GM12872 (cell line): ENCODE measurements around the gene MAL.

ENCODE experiments used
- TF ChIP-seq, protein P1 (sequence below): IDR thresholded peaks from 3 replicates; pipeline ENCODE4 v1.5.1; 2011; ENCODE audit warnings: low read depth, mild to moderate bottlenecking, low read length, moderate library complexity; ENCODE audit not compliant: insufficient read depth

MAL gene

DNA sequence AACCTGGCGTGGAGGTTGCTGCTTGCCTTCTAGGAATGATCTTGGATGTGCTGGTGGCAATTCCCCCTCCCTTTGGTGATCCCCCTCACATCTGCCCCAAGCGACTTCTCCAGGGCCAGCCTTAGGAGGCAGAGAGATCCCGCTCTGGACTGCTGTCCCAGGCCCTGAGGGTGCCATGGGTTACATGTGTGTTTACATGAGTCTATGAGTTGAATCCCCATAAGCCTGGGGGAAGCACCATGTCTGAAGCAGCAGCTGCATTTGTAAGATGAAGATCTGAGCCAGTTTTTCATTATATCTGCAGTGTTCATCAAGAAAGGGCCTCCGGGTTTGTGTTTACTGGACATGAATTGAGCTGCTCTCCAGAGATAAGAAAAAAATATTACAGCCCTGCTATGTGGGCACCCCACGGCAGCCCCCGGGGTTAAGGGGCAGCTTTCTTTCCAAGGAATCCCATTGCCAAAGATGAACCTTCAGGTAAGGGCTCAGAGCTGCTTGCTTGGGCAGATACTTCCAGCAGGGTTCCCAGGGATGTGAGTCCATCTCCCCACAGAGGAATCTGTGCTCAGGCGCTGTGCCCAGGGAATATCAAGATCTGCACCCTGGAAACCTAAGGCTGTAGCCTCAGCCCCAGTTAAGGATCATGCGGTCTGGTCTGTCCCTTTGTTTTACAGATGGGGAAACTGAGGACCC lies 50.1 kb downstream of the MAL start:
- TF ChIP-seq, protein P1, sequence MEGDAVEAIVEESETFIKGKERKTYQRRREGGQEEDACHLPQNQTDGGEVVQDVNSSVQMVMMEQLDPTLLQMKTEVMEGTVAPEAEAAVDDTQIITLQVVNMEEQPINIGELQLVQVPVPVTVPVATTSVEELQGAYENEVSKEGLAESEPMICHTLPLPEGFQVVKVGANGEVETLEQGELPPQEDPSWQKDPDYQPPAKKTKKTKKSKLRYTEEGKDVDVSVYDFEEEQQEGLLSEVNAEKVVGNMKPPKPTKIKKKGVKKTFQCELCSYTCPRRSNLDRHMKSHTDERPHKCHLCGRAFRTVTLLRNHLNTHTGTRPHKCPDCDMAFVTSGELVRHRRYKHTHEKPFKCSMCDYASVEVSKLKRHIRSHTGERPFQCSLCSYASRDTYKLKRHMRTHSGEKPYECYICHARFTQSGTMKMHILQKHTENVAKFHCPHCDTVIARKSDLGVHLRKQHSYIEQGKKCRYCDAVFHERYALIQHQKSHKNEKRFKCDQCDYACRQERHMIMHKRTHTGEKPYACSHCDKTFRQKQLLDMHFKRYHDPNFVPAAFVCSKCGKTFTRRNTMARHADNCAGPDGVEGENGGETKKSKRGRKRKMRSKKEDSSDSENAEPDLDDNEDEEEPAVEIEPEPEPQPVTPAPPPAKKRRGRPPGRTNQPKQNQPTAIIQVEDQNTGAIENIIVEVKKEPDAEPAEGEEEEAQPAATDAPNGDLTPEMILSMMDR = no peak

DNA sequence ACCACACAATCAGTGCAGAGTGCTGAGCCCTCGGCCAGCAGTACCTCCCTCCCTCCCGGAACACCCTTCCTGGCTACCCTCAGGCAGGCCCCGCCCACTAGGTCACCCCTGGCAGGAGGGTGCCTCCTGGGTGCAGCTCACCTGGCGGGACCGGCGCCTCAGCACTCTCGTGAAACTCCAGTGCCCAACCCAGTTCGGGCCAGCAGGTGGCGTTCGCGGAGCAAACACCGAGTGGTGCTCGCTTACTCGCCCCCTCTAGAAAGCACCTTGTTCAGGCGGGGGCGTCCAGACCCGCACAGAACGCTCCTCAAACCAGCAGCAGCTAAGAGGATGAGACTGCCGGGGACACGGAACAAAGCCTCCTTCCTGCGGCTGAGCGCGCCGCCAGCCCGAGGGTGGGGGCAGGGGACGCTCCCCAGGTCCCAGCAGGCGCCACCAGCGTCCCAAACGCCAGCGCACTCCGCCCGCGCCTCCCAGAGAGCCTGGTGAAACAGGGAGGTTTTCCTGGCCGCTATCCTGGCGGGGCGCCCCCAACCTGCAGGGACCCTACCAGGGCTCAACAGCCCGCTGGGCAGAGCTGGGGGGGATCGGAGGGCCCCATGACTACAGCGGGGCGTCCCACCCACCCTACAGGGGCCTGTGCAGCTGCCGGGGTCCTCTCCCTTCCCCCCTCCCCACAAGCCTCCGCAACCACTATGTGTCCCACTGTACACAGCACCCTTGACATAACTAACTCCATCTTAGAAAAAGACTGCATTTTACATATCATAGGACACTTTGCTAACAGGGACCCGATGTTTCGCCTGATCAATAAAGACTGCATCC lies 51.4 kb downstream of the MAL start:
- TF ChIP-seq, protein P1 = peak; percentile 89

DNA sequence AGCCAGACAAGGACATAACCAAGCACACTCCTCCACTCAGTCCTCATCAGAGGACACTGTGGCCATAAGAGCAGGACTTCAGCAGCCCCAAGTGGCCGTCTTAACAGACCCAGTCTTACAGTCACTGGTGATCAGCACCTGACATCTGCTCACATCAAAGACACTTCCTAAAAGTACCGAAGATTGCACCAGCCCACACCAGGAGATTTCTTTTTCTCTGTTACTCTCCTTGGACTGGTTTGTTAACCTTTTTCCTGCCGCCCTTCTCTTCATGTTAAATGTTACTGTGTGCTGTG lies 52.0 kb downstream of the MAL start:
- TF ChIP-seq, protein P1 = 0 out of 3 replicates have a peak, but pooled peaks have one; percentile 15

DNA sequence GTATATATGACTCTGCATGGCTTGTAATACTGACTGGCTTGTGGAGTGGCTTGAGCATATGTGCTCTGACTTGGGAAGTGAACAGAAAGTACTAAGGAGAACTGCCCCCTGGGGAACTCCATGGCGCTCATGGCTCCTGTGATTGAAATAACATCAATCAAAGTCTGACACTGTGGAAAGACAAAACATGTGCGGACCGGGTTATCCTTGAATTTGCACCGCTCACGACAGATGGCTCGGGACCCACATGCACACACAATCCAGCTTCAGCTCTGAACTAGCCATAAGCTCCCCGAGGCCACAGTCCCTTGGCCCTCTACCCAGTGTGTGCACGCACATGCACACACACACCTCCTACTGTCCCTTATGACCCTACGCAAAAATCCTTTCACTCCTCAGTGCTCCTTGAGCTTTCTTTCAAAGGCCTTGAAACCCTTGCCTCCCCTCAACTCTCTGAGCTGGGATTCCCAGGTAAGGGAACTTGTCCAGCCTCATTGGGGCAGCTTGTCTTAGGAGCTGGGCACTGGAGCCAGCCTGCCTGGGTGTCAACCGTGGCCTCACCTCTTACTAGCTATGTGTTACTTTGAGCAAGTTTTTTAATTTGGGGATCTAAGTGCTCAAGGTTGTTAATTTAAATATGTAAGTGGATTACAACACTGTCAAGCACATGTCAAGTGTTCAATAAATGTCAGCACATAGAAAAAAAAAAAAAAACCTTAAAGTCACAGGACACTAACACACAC lies 52.5 kb downstream of the MAL start:
- TF ChIP-seq, protein P1 = no peak

DNA sequence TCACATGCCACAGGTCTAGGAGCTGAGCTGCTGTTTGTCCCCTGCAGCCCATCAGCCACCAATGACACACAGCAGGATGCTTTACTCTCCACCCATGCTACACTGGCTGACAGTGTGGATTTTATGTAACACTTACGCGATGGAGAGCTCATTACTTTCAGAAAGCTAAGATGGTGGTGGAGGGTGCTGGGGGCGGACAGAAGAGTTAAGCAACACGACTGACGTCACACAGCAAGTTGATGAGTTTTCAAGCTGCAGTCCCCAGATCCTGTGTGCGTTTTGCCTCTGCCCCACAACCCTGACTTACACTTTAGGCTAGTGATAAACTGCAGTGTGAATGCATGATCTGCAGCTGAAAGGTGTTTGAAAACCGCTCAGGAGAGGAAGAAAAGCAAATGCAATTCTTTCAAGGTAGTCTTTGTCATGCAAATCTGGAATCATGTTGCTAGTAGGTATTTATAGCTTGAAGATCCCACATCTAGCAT lies 53.7 kb downstream of the MAL start:
- TF ChIP-seq, protein P1 = no peak

DNA sequence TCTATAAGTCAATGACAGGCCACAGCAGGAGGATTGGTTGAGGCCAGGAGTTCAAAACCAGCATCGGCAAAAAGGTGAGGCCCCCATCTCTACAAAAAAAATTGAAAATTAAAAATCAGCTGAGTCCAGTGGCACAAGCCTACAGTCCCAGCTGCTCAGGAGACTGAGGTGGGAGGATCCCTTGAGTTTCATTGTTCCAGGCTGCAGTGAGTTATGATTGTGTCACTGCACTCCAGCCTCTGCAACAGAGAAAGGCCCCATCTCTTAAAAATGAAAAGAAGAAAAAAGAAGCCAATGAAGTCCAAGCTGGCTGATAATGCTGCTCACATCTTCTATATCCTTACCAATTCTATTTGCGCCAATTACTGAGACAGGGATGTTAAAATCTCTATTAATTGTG lies 57.0 kb downstream of the MAL start:
- TF ChIP-seq, protein P1 = no peak

DNA sequence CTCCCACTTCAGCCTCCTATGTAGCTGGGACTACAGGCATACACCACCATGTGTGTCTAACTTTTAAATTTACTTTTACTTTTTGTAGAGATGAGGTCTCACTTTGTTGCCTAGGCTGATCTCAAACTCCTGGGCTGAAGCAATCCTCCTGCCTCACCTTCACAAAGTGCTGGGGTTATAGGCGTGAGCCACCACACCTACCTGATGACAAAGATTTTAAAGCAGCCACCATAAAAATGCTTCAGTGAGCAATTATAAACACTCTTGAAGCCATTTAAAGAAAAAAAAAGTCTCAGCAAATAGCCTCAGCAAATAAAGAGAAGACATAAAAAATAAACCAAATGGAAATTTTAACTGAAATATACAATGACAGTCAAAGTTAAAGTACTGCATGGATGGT lies 60.5 kb downstream of the MAL start:
- TF ChIP-seq, protein P1 = no peak
